ENCODE results near the gene PIK3IP1.
A peak's percentile ranks its signal among the peaks of the same experiment; 100 is the strongest.
"Not testable (repeated sequence)": the region's sequence is repeated elsewhere in the genome, so short reads cannot be mapped to it uniquely, and the experiment has no call there.

Gene PIK3IP1

DNA sequence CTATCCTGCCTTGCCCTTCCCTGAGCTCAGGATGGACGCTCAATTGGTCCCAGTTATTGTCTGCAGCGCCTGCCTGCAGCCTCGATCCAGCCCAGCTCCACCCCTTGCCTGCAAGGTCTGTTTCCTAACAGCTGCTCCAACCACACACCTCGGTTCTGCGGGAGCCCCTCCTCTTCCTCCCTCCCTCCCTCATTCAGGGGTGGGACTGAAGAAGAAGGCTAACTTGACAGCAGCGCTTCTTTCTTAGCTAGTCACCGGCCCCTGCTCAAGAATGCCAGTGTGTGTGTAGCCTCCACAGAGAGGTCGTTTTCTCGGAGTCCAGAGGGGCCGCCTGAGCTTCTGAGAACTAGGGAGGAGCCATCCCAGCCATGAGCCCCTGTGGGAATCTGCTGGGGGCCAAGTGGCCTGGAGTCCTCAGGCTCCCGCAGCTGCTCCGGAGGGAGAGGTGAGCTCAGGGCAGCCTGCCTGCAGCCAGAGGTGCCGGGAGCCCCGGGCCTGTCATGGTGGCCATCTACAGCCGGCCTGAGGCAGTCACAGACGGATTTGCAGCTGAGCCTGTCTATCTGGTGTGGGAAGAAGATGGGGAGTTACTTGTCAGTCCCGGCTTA is 44.0 kb downstream of the PIK3IP1 start:
- DNase-seq, result peak; percentile 92

DNA sequence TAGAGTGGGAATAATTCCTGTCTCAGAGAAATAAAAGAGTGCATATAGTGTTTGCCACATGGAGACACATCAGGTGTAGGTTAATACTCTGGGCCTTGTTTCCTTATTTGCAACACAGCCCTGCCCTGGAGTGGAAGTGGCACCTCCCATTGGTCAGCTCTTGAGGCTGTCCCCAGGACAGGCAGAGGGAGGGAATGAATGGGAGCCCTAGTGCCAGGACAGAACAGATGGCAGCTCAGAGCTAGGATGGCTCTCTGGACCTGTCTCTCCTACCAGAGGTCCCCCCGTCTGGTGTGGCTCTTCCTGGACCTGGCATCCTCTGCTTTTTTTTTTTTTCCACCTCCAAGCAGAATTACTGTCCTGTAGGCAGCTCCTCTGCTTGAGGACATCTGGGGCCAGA is 44.6 kb downstream of the PIK3IP1 start:
- no peak for DNase-seq

DNA sequence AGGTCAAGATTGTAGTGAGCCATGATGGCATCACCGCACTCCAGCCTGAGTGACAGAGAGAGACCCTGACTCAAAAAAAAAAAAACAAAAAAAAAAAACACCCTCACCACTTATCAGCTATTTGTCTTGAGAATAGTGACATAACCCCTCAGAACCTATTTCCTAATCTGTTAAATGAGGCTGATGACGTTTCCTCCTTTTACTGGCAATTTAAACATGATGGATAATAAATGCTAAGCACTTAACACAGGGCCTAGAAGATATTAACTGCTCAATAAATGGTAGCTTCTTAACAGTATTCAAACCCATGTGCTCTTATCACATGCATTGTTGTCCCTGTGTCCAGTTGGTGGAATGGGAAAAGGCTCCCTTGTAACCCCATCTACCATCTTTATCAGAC is 45.6 kb downstream of the PIK3IP1 start:
- DNase-seq, result no peak

DNA sequence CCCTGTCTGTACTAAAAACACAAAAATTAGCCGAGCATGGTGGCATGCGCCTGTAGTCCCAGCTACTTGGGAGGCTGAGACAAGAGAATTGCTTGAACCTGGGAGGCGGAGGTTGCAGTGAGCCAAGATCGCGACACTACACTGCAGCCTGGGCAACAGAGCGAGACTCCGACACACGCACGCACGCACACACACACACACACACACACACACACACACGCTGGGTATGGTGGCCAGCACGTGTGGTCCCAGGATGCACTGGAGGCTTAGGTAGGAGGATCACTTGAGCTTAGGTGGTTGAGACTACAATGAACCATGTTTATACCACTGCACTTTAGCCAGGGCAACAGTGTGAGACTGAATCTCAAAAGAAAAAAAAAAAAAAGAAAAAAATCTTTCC is 46.3 kb downstream of the PIK3IP1 start:
- not testable (repeated sequence) for DNase-seq

DNA sequence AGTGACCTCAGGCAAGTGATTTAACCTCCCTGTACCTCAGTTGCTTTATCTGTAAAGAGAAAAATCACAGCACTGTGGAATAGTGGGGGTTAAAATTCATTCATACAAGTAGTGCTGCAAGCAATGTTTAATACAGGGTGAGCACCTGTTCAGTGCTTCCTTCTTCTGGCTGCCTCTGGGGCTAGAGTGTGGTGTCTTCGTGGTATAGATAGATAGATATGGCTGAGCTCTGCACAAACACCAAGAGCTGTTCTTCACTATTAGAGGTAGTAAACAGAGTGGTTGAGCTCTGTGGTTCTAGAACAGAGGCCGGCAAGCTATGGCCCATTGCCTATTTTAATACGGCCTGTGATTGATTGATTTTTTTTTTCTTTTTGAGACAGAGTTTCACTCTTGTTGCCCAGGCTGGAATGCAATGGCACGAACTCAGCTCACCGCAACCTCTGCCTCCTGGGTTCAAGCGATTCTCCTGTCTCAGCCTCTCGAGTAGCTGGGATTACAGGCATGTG is 47.3 kb downstream of the PIK3IP1 start:
- no peak for DNase-seq

DNA sequence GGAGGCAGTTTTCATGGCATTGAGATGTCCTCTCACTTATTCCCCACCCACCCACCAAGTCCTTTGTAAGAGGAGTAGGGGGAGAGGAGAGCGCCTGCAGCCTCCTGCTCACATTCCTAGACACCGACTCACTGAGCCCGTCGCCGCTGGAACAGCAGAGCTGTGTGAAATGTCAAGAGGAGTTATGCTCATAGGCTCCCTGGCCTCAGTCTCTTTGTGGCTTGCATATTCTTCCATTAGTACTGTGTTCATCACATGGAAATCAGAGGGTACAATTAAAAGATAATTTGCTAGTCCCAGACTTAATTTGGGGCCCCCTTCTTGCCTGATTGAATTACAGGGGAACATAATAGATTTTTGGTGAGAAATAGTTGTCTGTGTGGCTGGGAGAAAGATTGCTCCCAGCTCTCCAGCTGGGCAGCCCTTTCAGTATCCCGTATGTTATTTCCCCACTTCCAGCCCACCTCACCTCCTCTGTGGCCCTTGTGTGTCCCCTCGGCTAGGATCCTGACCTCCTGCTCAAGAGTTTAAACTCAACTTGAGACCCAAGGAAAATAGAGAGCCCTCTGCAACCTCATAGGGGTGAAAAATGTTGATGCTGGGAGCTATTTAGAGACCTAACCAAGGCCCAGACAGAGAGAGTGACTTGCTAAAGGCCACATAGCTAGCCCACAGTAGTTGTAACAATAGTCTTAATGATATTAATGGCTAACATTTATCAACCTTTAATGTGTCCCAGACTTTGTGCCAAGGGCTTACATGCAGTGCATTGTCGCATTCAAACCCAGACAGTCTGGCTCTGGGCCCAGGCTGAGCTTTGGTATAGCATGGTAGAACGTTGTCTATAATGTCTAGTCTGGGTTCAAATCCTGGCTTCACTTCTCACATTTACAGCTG is 48.0 kb downstream of the PIK3IP1 start:
- DNase-seq, result peak; percentile 96

DNA sequence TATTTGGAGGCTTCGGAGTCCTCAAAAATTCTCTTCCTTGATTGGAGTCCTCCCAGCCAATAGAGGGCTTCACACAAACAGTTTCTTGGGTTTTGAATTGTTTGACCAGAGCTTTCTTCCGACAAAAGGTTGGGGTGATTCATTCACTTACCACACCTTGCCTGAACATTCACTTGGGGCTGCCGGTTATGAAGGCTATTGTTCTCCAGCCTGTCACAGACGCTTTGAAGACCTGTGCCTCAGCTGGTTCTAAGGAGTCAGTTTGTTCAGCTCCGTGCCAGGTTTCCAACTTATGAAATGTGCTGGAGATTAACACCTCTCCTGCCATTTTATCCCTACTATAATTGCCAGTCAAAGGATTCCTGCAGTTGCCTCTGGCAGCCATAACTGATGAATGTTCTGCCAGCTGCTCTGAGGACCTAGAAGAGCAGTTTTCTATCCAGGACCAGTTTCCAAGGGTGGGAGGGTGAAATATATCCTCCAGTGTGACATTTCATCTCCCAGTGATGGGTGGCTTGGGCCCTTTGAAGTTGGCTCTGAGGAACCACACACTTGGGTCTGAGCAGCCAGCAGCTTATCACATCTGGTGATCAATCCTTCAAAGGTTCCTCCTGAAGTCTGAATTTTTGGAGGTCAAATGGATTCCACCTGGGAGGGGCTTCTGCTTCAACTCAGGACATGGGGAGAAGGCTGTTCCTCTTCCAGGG is 48.8 kb downstream of the PIK3IP1 start:
- peak; percentile 49 for DNase-seq

DNA sequence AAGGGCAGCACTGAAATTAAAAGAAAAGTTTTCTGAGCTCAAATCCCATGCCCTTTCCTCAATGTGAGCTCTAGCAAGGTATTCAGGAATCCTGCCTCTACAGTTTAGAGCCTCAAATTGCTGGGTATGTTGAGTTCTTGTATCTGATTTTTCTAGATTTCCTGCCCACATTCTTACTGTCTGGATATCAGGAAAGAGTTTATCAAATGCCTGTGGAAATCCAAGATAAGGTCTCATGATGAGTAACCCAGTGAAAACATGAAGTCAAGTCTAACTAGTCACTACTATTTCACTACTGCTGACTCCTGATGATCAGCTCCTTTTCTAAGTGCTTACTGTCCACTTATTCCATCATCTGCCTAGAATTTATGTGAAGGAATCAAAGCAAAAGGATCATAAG is 50.4 kb downstream of the PIK3IP1 start:
- DNase-seq, result peak; percentile 72

DNA sequence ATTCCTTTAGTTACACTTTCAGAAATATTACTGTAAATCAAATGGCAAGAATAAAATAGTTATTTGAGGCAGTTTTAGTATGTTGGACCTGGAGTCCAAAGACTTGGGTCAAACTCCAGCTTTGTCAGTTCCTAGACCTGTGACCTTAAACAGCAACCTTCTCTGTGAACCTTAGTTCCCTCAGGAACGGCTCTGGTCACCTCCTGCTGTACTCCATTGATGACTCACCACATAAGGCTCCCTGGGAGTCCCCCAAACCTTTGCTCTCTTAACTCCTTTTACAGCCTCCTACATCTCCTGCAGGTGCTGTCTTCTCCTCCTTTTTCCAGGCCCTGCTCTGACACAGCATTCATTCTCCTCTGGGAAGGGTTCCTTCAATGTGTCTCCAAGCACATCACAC is 51.1 kb downstream of the PIK3IP1 start:
- DNase-seq, result no peak

DNA sequence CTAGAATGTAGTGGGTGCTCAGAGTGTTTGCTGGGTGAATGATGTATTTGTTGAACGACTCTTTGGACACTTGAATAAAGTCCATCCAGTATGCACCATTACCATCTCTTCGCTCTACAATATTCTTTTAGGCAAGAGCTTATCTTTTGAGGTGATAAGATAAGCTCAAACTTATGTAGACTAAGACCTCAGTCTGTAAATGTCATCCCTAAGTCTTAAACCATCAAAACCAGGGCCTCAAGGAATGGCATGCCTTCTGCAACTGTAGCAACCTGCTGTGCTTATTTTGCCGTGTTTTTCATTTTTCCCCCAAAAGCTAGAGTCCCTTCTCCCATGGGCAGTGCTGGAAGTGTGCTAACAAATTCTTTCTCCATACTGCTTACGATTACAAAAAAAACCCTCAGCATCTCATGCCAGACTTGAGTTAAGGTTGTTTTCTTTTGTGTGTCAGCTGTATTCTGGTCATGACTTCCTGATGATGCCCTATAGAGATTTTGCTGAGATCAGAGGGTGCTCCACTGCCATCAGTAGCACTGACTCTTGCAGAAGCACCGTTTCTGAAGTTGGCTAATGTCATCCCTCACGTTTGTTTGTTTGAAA is 52.4 kb downstream of the PIK3IP1 start:
- DNase-seq, result no peak

DNA sequence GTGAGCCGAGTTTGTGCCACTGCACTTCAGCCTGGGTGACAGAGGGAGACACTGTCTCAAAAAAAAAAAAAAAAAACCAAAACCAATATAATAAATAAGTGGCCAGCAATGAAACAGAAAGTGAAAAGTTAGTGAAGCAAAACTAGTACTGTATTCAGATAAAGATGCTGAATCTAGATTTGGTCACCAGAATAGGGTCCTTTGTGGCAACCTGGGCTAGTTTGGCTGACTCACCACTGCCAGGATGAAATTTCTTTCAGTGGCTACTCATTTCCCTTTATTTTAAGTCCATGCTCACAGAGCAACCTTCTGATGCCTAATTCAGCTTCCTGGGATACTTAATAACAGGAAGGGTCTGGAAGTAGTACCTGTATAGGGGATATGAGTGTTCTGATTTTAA is 54.2 kb downstream of the PIK3IP1 start:
- no peak for DNase-seq

DNA sequence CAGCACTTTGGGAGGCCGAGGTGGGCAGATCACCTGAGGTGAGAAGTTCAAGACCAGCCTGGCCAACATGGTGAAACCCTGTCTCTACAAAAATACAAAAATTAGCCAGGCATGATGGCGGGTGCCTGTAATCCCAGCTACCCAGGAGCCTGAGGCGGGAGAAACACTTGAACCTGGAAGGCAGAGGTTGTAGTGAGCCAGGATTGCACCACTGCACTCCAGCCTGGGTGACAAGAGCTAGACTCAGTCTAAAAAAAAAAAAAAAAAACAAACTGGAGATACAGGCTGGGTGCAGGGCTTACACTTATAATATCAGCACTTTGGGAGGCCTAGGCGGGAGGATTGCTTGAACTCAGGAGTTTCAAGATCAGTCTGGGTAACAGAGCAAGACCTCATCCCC is 56.2 kb downstream of the PIK3IP1 start:
- DNase-seq, result not testable (repeated sequence)

DNA sequence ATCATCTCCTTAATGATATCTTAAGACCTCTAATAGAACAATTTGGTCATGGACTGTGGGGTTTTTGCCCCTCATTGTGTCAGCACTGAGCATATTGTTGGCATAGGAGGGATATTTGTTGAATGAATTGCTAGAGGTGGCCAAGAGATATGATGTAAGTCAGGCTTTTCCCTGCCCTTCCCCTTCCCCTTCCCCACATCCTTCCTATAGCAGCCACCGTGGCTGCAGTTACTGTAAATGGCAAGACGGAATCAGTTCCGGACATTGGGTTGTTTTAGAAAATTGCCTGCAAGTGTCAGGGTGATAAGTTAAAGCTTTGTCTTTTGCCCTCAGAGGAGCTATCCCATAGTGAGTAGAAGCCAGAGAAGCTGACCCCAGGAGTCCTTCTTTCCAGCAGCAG is 57.2 kb downstream of the PIK3IP1 start:
- no peak for DNase-seq

DNA sequence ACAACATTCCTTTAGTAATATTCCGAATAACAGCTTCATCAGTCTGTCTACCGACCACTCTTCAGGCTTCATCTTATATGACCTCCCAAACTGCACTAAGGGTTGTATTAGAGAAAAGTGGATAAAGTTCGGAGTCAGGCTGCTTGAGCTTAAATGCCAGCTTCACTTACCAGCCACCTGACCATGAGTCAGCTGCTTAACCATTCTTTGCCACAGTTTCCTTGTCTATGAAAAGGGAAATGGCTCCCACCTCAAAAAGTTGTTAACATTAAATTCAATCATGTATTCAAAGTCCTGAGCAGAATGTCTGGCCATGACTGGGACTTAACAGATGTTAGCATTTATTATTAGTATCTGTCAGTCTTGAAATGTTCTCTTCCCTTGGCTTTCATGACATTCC is 59.3 kb downstream of the PIK3IP1 start:
- no peak for DNase-seq
